Hepatocyte (in vitro differentiated cells): ENCODE measurements around the gene FAM111A.

Source experiments
- EZH2 ChIP-seq: fragments of 200-600 bp; sonication (generic); IDR thresholded peaks from 2 replicates; pipeline ENCODE4 v1.6.1; 2016; ENCODE audit warnings: antibody characterized with exemption, mild to moderate bottlenecking, borderline replicate concordance
- TF ChIP-seq, protein P1 (sequence below): fragments of 200-600 bp; sonication (generic); IDR thresholded peaks from 2 replicates; pipeline ENCODE4 v1.5.1; 2016; ENCODE audit warnings: antibody characterized with exemption, mild to moderate bottlenecking; ENCODE audit not compliant: poor library complexity

DNA sequence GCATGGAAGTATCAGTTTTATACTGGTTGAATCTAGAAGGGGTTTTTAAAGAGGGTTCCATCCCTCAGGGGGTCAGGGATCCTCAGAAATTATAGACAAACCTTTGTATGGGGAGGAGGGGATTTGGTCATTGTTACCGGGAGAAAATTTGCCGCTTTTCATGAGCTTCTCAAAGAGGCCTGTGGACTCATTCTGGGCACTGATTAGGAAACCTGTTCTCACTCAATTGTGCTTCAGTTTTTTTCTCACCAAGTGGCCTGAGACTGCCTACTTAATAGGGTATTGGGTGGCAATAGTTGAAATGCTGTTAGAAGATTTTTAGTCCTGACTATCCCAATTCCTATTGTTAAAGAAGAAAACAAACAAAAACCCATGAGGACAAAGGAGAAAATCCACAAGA is 56.1 kb downstream of the FAM111A start:
- TF ChIP-seq, protein P1, sequence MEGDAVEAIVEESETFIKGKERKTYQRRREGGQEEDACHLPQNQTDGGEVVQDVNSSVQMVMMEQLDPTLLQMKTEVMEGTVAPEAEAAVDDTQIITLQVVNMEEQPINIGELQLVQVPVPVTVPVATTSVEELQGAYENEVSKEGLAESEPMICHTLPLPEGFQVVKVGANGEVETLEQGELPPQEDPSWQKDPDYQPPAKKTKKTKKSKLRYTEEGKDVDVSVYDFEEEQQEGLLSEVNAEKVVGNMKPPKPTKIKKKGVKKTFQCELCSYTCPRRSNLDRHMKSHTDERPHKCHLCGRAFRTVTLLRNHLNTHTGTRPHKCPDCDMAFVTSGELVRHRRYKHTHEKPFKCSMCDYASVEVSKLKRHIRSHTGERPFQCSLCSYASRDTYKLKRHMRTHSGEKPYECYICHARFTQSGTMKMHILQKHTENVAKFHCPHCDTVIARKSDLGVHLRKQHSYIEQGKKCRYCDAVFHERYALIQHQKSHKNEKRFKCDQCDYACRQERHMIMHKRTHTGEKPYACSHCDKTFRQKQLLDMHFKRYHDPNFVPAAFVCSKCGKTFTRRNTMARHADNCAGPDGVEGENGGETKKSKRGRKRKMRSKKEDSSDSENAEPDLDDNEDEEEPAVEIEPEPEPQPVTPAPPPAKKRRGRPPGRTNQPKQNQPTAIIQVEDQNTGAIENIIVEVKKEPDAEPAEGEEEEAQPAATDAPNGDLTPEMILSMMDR, result no peak
- no peak for TF ChIP-seq EZH2
